ENCODE measurements around the gene TRAK2.
"Not testable (repeated sequence)": the region's sequence is repeated elsewhere in the genome, so short reads cannot be mapped to it uniquely, and the experiment has no call there.

Gene TRAK2

DNA sequence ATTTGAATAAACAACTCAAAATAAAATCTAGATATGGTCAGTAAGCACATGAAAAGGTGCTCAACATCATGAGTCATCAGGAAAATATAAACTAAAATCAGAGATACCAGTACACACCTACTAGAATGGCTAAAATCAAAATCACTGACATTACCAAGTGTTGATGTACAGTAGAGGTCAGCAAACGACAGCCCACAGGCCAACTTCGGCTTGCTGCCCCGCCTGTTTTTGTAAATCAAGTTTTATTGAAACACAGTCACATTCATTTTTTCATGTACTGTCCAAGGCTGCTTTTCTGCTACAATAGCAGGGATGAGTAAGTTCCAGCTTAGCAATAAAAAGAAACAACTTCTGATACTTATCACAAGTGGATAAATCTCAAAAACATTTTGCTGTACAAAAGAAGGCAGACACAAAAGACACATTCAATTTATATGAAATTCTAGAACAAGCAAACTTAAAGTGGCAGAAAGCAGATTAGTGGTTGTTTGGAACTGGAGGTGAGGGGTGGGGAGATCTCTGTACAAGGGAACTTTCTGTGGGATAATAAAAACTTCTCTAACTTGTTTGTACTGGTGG, 32.1 kb downstream of the TRAK2 start:
- H3K4me3 ChIP-seq (ENCODE audit: low read depth, low read length): no peak overlapping the region

DNA sequence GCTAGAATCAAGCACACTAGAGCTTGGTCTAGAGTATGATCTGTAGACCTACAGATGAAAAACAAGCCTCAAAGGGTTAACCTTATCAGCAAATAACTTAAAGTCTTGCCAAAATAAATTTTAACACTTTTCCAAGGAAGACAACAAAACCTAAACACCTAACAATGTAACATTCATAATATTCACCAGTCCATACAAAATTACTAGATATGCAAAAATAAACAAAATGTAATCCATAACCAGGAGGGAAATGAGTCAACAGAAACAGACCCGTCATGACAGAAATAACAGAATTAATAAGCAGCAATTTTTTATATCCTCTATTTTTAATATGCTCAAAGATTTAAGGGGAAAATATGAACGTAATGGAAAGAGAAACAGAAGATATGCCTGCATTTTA, 36.1 kb downstream of the TRAK2 start:
- H3K4me3 ChIP-seq (ENCODE audit: low read depth, low read length): no peak overlapping the region

DNA sequence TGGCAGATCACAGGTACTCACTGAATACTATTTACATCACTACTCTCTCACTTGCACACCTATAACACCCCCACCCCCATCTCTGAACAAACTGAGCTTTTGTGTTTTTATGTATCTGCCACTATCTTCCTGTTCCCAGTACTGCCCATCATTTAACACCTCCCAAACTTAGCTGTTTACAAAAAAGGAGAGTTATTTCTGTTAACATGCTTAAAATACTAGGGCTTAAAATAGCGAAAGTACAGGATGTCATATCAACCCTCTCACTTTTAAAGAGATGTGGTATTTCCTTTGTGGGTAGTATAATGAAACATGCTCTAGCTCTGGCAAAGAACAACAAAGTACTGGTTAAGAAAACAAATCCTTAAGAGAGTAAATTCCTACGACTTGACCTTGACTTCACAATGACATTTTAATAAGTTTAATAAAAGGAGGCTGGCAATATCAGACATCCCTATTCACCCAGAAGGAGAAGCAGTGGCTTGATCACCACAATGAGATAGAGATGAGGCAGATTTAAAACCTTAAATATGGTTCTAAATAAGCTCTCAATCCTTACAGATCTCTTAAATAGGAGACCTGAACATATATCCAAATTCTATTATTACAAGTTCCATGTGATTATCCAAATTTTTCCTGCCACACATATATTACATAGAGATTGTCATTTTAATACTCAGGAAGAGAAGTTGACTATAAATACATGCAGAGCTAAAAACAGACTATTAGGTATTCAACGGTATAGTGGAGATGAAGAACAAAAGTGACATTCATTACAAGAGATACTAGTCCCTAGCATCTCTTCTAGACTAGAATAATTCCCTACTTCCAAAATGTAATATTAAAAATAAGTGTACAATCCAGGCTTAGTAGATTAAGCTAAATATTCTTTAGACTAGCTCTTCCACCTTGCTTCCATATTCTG, 36.9 kb downstream of the TRAK2 start:
- H3K4me3 ChIP-seq (ENCODE audit: low read depth, low read length): no peak overlapping the region

DNA sequence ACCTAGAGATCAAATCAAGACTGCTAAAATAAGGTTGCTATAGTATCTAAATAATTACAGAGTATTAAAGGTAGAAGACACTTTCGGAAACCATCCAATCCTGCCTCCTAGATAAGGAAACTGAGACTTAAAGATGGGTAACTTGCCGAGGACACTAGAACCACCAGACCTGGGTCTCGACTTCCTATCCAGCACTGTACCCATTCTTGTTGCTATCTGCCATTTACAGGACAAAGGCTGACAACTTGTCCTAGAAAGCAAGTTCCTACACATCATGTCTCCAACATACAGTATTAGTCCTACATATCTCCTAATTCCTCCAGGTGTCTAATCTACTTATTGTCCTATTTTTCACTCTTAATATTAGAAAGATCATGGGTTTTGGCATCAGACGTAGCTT, 37.7 kb downstream of the TRAK2 start:
- H3K4me3 ChIP-seq (ENCODE audit: low read depth, low read length): no peak overlapping the region

DNA sequence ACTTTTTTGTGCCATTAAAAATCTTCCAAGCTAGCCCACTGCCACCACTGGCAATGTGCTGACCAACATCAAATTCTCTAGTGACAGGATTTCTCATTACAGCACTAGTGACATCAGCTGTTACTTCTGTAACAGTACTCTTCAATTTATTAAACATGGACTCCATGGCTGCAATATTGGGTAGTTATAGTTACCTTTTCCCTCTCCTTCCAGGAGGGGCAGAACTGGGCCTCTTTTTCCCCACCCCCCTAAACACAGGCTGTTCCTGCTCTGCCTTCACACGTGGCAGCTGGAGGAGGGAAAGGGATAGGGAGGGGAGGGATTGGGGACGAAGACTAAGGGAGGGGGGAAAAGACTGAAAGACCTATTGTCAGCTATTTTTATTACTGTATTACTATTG, 38.1 kb downstream of the TRAK2 start:
- H3K4me3 ChIP-seq (ENCODE audit: low read depth, low read length): no peak overlapping the region

DNA sequence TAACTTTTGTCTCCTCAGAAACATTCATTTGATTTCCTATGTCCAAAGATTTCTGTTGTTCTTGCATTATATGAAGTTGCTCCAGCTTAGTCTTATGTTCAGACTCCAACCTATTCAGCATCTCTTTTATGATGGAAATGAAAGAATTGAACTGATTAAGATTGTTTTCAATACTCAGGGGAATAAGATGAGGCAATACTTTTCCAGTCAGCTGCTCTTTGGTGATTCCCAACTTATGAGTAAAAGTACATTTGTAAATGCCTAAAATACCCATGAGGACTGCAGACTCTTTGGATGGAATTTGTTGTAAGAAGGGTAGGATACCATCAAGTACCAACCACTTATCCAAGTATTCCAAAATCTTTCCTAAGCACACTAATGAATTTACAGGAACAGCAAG, 39.8 kb downstream of the TRAK2 start:
- no peak overlapping the region for H3K4me3 ChIP-seq (ENCODE audit: low read depth, low read length)

DNA sequence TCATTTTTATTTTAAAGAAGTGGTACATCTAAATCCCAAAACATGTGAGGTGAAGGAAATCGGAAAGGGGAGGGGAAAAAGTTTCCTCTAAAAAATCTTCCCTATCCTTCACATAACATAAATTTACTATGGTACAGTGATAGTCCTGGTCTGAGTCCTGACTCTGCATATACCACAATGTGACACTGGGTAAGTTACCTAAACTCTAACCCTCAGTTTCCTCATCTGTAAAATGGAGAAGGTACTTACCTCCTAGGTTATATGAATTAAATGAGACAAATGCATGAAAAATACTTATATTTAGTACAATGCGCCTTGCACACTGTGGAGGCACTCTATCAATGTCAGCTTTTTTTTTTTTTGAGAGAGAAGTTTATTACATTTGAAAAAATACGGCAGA, 42.3 kb downstream of the TRAK2 start:
- H3K4me3 ChIP-seq (ENCODE audit: low read depth, low read length): no peak overlapping the region

DNA sequence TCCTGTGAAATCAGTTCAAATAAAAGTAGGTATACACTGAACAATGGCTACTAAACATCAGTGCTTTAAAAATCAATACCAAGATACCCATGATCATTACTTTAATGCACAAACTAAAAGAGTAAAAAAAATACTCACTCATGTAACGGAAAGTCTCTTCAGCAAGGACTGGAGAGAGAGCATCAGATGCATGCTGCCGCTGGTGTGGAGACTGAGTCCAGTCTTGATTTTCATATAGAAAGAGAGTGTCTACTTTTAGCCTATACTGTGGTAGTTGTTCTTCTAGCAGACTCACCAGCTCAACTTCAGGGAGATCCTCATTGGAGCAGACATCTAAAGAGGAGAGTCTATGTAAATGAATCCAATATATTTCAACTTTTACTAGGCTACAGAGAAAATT, 44.0 kb downstream of the TRAK2 start:
- H3K4me3 ChIP-seq (ENCODE audit: low read depth, low read length): no peak overlapping the region

DNA sequence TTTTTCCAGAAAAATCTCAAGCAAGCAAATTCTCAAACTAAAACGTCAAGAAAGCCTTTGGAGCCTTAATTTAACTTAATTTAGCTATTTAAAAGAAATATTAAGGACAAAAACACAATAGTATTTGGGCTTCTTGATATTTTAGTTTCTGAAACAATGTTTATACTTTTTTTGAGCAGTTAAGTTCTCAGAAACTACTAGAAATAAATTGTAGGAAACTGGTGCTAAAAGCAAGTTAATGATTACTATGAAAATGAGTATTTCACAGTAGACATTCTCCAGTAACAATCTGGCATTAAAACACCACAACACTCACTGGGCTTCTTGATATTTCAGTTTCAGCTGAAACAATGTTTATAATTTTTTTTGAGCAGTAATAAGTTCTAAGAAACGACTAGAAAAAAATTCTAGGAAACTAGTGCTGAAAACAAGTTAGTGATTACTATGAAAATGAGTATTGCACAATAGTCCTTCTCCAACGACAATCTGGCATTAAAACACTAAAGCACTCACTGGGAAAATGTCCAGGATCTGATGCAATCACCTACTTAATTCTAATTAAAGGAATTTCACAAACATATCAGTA, 45.1 kb downstream of the TRAK2 start:
- H3K4me3 ChIP-seq (ENCODE audit: low read depth, low read length): no peak overlapping the region

DNA sequence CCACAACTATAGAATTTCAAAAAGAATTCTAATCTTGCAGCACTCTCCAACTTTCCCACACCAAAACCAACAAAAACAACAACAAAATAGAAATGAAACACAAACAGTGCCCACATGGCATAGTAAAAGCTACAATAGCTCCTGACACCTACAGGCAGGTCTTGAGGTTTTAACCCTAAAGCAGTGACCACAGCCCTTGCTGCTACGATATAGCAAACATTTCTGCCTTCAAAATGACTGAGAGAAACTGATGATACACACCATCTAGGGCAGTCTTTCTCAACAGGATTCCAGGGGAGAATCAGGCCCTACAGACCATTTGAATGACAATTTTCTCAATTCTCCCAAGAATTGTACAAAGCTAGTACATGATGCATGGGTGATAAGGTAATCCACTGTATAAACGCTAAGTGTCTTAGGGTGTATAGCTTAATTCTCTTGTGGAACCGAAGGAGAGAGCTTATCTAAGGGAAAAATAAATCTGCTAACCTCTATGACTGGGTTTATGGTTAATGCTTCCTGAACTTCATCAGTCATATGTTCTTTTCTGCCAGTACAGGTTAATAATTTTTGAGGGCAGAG, 46.5 kb downstream of the TRAK2 start:
- H3K4me3 ChIP-seq (ENCODE audit: low read depth, low read length): no peak overlapping the region

DNA sequence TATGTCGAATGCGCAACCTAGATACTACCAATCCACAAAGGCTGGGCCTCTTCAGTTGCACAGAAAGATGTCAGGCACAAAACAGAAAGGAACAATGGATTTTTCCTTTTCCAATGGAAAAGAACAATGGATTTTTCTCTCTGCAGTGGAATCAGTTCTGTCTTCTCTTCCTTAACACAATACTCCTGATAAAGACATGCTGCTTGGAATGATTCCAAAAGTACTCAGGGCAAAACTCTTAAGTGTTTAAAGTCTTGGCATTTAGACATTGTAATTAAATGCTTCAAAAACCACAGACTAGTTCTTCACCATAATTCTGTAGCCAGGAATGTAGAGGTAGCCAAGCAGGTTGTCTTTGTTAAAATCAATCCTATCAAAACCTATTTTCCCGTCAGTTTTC, 47.4 kb downstream of the TRAK2 start:
- no peak overlapping the region for H3K4me3 ChIP-seq (ENCODE audit: low read depth, low read length)

DNA sequence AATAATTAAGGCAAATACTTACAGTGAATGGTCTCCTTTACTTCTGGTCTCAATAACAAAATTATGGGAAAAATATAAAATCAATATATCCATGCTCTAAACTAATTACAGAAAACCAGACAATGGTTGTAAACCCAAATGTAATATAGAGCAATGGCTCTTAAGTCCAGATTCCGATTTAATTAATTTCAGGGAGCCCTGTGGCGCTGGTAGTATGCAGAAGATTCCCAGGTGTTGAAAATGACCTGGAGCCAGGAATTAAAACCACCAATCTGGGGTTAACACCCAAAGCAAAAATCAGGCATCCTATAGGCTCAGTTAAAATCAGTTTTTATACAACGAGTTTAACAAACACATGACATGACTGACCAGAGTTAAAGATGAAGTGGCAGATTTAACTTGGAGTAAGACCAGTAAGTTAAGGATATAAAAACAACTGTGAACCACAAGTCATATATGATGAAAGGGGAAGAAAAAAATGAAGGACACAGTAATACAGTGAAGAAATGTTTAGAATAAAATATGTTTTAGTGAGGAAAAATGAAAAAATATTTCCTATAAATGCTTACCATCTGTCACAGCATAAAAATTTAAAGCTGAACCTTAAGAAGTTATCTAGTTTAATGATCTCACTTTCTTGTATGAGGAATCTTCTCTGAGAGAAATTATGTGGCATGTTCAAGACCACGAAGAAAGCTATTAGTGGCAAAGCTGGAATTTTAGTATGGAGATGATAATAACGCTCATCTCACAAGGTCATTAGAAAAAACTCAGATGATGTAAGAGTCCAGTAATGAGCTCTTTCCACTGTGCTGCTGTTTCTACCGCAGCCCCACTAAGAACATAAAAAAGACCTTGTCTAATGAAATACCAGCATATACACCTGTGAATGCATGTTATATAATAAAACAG, 48.4 kb downstream of the TRAK2 start:
- no peak overlapping the region for H3K4me3 ChIP-seq (ENCODE audit: low read depth, low read length)

DNA sequence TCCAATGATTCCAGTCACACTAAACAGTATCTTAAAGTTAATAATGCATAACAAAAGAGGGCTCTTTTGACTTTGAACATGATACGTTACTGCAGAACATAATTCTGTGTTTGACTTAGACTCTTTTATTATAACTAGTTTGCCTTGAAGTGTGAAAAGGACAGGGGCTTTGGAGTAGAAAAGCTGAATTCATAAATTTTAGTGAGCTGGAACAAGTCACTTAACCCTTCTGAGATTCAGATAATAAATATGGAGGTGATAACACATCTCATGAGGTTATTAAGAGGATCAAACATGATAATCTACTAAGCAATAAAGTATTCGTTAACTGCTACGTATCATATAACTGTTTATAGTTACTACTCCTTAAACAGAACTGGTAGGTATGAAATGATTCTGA, 49.4 kb downstream of the TRAK2 start:
- H3K4me3 ChIP-seq (ENCODE audit: low read depth, low read length): no peak overlapping the region

DNA sequence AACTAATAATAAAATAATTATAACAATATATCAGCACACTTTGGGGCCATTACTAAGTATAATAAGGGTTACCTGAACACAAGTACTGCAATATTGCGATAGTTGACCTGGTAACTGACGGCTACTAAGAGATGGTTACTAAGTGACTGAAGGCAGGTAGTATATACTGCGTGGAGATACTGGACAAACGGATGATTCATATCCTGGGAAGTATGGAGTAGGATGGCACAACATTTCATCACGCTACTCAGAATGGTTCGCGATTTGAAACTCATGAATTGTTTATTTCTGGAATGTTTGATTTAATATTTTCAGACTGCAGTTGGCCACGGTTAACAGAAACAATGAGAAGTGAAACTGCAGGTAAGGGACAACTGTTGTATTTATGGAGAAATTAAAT, 54.7 kb downstream of the TRAK2 start:
- no peak overlapping the region for H3K4me3 ChIP-seq (ENCODE audit: low read depth, low read length)

DNA sequence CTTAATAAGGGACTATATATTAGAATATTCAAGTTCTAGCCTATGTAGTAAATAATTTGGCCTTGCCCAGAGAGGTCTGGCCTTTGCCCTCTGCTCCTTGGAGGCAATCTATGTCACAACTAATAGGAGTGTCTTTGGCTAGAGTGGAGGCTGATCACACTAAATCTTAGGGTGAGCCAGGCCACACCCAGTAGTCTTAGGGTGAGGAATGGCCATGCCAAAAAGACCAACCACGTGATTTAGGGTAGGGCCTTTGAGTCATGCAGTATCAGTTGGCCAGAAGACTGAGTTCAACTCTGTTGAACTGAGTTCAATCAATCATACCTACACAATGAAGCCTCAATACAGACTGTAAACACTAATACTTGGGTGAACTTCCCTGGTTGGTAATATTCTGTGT, 68.1 kb downstream of the TRAK2 start:
- H3K4me3 ChIP-seq (ENCODE audit: low read depth, low read length): no peak overlapping the region

DNA sequence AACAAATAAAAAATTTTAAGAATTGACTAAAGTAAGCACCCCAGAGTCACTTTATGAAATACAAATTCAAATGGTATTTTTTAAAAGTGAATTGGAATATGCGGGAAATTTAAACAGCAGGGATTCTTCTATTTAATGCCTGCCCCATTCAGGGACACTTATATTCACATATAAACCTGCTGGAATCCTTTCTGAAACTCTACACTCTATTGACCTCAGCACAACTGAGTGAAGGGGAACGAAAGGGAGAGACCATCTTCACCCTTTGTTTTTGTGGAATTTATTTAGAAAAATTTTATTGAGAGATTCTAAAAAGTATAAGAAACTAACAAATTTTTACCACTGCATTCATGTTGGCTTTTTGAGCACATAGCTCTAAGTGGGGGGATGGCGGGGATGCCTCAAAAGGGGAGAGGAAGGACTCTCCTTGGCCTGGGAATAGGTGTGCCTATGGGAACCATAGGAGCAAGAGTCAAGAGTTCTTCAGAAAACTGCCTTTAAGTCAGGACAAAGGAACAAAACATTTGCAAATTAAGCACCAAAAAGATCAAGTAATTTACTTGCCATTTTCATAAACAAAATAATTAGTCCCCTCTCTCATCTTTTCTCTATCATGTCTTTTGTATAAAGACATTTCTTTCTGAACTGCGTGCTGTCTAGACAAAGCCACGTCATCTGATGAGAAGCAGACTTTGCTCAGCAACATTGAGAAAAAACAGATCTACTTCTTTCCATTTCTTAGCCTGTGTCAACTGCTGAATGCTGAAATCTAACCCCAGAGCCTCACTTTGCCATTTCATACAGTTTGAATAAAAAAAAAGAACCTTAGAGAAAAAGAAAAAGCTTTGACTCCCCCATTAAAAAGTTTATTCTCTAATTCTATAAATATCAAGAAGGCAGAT, 72.5 kb downstream of the TRAK2 start:
- no peak overlapping the region for H3K4me3 ChIP-seq (ENCODE audit: low read depth, low read length)

DNA sequence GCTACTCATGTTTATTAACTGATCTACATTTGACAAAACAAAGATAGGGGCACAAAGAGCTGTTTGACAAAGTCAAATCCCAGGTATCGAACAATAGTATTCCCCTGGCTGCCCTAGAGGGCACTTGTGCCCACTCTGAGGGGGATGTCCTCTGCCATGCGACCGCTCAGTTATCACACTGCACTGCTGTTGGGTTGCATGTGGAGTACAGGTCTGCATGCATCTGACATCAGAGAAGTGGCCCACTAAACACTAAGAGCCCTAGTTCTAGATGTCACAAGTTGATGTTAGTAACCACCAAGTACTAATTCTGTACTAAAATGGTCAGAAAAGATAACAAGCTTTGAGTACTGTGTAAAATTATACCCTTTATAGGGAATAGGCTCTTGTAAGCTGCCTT, 74.0 kb downstream of the TRAK2 start:
- H3K4me3 ChIP-seq (ENCODE audit: low read depth, low read length): no peak overlapping the region

DNA sequence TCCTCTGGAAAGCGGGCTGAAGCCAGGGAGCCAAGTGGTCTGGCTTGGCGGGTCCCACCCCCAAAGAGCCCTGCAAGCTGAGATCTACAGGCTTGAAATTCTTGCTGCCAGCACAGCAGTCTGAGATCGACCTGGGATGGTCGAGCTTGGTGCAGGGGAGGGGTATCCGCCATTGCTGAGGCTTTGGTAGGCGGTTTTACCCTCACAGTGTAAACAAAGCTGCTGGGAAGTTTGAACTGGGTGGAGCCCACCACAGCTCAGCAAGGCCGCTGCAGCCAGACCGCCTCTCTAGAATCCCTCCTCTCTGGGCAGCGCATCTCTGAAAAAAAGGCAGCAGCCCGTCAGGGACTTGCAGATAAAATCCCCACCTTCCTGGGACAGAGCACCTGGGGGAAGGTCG, 81.5 kb downstream of the TRAK2 start:
- H3K4me3 ChIP-seq (ENCODE audit: low read depth, low read length): no peak overlapping the region

DNA sequence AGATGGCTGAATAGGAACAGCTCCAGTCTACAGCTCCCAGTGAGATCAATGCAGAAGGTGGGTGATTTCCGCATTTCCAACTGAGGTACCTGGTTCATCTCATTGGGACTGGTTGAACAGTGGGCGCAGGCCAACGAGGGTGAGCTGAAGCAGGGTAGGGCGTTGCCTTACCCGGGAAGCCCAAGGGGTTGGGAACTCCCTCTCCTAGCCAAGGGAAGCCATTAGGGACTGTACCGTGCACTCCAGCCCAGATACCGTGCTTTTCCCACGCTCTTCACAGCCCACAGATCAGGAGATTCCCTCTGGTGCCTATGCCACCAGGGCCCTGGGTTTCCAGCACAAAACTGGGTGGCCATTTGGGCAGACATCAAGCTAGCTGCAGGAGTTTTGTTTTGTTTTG, 81.9 kb downstream of the TRAK2 start:
- H3K4me3 ChIP-seq (ENCODE audit: low read depth, low read length): not testable (repeated sequence)

DNA sequence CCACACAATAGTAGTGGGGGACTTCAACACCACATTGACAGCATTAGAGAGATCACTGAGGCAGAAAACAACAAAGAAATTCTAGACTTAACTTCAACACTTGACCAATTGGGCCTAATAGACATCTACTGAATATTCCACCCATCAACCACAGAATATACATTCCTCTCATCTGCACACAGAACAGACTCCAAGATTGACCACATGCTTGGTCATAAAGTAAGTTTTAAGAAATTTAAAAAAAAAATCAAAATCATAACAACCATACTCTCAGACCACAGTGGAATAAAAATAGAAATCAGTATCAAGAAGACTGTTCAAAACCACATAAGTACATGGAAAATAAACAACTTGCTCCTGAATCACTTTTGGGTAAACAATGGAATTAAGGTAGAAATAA, 85.1 kb downstream of the TRAK2 start:
- H3K4me3 ChIP-seq (ENCODE audit: low read depth, low read length): no peak overlapping the region

Data from iPS-11a (cell line).